Activated CD4-positive, alpha-beta T cell treated with anti-CD3 and anti-CD28 coated beads for 36 hours (primary cell): Measurements from ENCODE around the gene BLCAP. TPM values are rescaled to one million over a fixed set of nuclear protein-coding genes. Genes with fewer than 3 reads are reported as not detected.
A peak's percentile ranks its signal among the peaks of the same experiment; 100 is the strongest.

Source experiments
- ATAC-seq: fragments of 200-7000 bp; cut with Tn5 transposase; one replicate; pipeline ENCODE4 v1.10.0; 2021; ENCODE audit warnings: mild to moderate bottlenecking, moderate library complexity
- CTCF ChIA-PET: fragments of 350-600 bp; sonication (Branson Sonifier 250); formaldehyde crosslinking; loops from one replicate; lab custom pipeline; 2021; ENCODE audit warnings: antibody characterized with exemption; lab: Charles Lee
- POLR2A ChIA-PET: fragments of 350-600 bp; sonication (Branson Sonifier 250); formaldehyde crosslinking; loops from one replicate; lab custom pipeline; 2021; ENCODE audit warnings: antibody characterized with exemption, inconsistent platforms; lab: Charles Lee
- DNase-seq: peaks from one replicate; pipeline ENCODE4 v3.0.0-alpha.2; 2020
- H3K27ac Mint-ChIP-seq: one replicate; pipeline ENCODE4 v1.8.0; 2021; ENCODE audit warnings: mixed read lengths
- H3K27me3 Mint-ChIP-seq: one replicate; pipeline ENCODE4 v1.8.0; 2021; ENCODE audit warnings: mixed read lengths
- H3K36me3 Mint-ChIP-seq: one replicate; pipeline ENCODE4 v1.8.0; 2021; ENCODE audit warnings: low read depth, mixed read lengths
- H3K4me1 Mint-ChIP-seq: one replicate; pipeline ENCODE4 v1.8.0; 2021; ENCODE audit warnings: mixed read lengths
- H3K4me3 Mint-ChIP-seq: one replicate; pipeline ENCODE4 v1.8.0; 2021; ENCODE audit warnings: mild to moderate bottlenecking, moderate library complexity, mixed read lengths
- H3K9me3 Mint-ChIP-seq: one replicate; pipeline ENCODE4 v1.8.0; 2021; ENCODE audit warnings: low read depth, mixed read lengths
- intact Hi-C, 2 experiments: fragments of 100-400 bp; cut with DNase I in 1 of 2; cut with micrococcal nuclease in 1 of 2; formaldehyde crosslinking; loops; one replicate each; pipeline versions ENCODE4 v1.14.2 to v1.15.1; 2022 to 2024; cut with DNase I, micrococcal nuclease
- total RNA-seq, 2 experiments: library from RNA; stranded (reverse); gene quantifications; one replicate each; pipeline ENCODE4 v1.2.3, GENCODE V29; 2021

Gene BLCAP
- total RNA-seq, 2 experiments from 2014 or later = 17.7 to 18.6 TPM

- Mint-ChIP-seq H3K27me3 (peaks cover 33% of the 10 kb centered on the region), H3K4me1 (no peaks in the 10 kb centered on the region), H3K27ac (no peak overlapping the region), H3K4me3 (no peak overlapping the region), H3K9me3 (no peaks in the 10 kb centered on the region), H3K36me3 (no peaks in the 10 kb centered on the region)
- CTCF ChIA-PET = interaction anchor here (0.6 to 1.2 kb wide), 4 partner anchors 18 to 652 kb away, joined by 3 to 5 read pairs (median 4); no protein-coding TSS in a partner anchor
- POLR2A ChIA-PET = no interaction called here
- DNase-seq (no peak), ATAC-seq (no peak)
- intact Hi-C loops = loop anchor here (10.0 kb wide), 2 partner anchors 328 to 488 kb away; no protein-coding TSS in a partner anchor
Measured at GRCh38 chr20:37566590-37567330, 39.1 kb upstream of the BLCAP start.

GRCh38 chr20:37565134-37565811 is 37.6 kb upstream of the BLCAP start:
- DNase-seq (no peak), ATAC-seq (no peak)
- Mint-ChIP-seq H3K27me3 (peaks cover 37% of the 10 kb centered on the region), H3K4me1 (no peaks in the 10 kb centered on the region), H3K9me3 (no peaks in the 10 kb centered on the region), H3K4me3 (no peak overlapping the region), H3K36me3 (no peaks in the 10 kb centered on the region), H3K27ac (no peak overlapping the region)
- ChIA-PET POLR2A (no interaction called here), CTCF (interaction anchor here (0.6 to 2.4 kb wide), 10 partner anchors 11 to 659 kb away, joined by 3 to 6 read pairs (median 3); no protein-coding TSS in a partner anchor)
- intact Hi-C loops = loop anchor here (2.0 to 10.0 kb wide), 5 partner anchors 330 to 658 kb away; partner anchors contain the start of gene TGM2 (in 1 of the 2)

- H3K27me3 Mint-ChIP-seq = peaks cover 34% of the 10 kb centered on the region
- POLR2A ChIA-PET = interaction anchor here (0.7 kb wide), 1 partner anchor 430 kb away, joined by 3 read pairs; no protein-coding TSS in a partner anchor
- H3K9me3 Mint-ChIP-seq = no peaks in the 10 kb centered on the region
- ATAC-seq (peak; percentile 57), DNase-seq (peak; percentile 68)
- no peak overlapping the region for H3K27ac Mint-ChIP-seq
- no peak overlapping the region for H3K4me3 Mint-ChIP-seq
- intact Hi-C loops = loop anchor here (1.0 to 10.0 kb wide), 10 partner anchors 83 to 792 kb away; partner anchors contain the start of genes TGM2 (in 1 of the 2) and VSTM2L (in 1 of the 2)
- CTCF ChIA-PET = interaction anchor here (0.6 to 2.4 kb wide), 14 partner anchors 10 to 660 kb away, joined by 3 to 6 read pairs (median 3); no protein-coding TSS in a partner anchor
- H3K36me3 Mint-ChIP-seq = no peaks in the 10 kb centered on the region
- H3K4me1 Mint-ChIP-seq = no peaks in the 10 kb centered on the region
Measured at GRCh38 chr20:37564388-37565133, 36.9 kb upstream of the BLCAP start.

GRCh38 chr20:37564016-37564387 is 36.3 kb upstream of the BLCAP start:
- CTCF ChIA-PET = interaction anchor here (0.6 to 2.4 kb wide), 8 partner anchors 10 to 657 kb away, joined by 3 to 6 read pairs (median 4); no protein-coding TSS in a partner anchor

GRCh38 chr20:37562695-37563480 is 35.2 kb upstream of the BLCAP start:
- ChIA-PET CTCF (interaction anchor here (0.6 to 2.4 kb wide), 7 partner anchors 8 to 658 kb away, joined by 3 to 6 read pairs (median 3); partner anchors contain the start of gene NNAT), POLR2A (no interaction called here)
- intact Hi-C loops = loop anchor here (5.0 to 10.0 kb wide), 4 partner anchors 84 to 492 kb away; partner anchors contain the start of gene VSTM2L (in 1 of the 2)

More at GRCh38 chr20:37564016-37564387, 36.3 kb upstream of the BLCAP start:
- Mint-ChIP-seq H3K36me3 (no peaks in the 10 kb centered on the region), H3K9me3 (no peaks in the 10 kb centered on the region), H3K27me3 (peaks cover 32% of the 10 kb centered on the region), H3K4me3 (no peak overlapping the region), H3K27ac (no peak overlapping the region), H3K4me1 (no peaks in the 10 kb centered on the region)
- no peak for DNase-seq
- intact Hi-C loops = loop anchor here (1.0 to 10.0 kb wide), 10 partner anchors 83 to 792 kb away; partner anchors contain the start of genes TGM2 (in 1 of the 2) and VSTM2L (in 1 of the 2)
- POLR2A ChIA-PET = interaction anchor here (0.7 kb wide), 1 partner anchor 430 kb away, joined by 3 read pairs; no protein-coding TSS in a partner anchor
- ATAC-seq = no peak

GRCh38 chr20:37560629-37561028 is 33.0 kb upstream of the BLCAP start:
- intact Hi-C loops = loop anchor here (5.0 to 10.0 kb wide), 4 partner anchors 87 to 494 kb away; partner anchors contain the start of gene VSTM2L (in 1 of the 2)
- no peaks in the 10 kb centered on the region for H3K4me1 Mint-ChIP-seq
- peaks cover 24% of the 10 kb centered on the region for H3K27me3 Mint-ChIP-seq
- ATAC-seq (no peak), DNase-seq (no peak)
- ChIA-PET POLR2A (no interaction called here), CTCF (no interaction called here)
- H3K27ac Mint-ChIP-seq = no peak overlapping the region
- no peaks in the 10 kb centered on the region for H3K9me3 Mint-ChIP-seq
- no peaks in the 10 kb centered on the region for H3K36me3 Mint-ChIP-seq
- H3K4me3 Mint-ChIP-seq = no peak overlapping the region

More at GRCh38 chr20:37562695-37563480, 35.2 kb upstream of the BLCAP start:
- peaks cover 25% of the 10 kb centered on the region for H3K27me3 Mint-ChIP-seq
- no peak for ATAC-seq
- no peaks in the 10 kb centered on the region for H3K36me3 Mint-ChIP-seq
- no peaks in the 10 kb centered on the region for H3K9me3 Mint-ChIP-seq
- H3K4me3 Mint-ChIP-seq = no peak overlapping the region
- DNase-seq = no peak
- no peak overlapping the region for H3K27ac Mint-ChIP-seq
- no peaks in the 10 kb centered on the region for H3K4me1 Mint-ChIP-seq

- peaks cover 19% of the 10 kb centered on the region for H3K27me3 Mint-ChIP-seq
- intact Hi-C loops = loop anchor here (5.0 to 10.0 kb wide), 4 partner anchors 88 to 495 kb away; partner anchors contain the start of gene VSTM2L (in 1 of the 2)
Measured at GRCh38 chr20:37559312-37560027, 31.8 kb upstream of the BLCAP start.

GRCh38 chr20:37558779-37559178 is 31.1 kb upstream of the BLCAP start:
- CTCF ChIA-PET = interaction anchor here (0.6 to 1.5 kb wide), 3 partner anchors 23 to 836 kb away, joined by 3 read pairs; no protein-coding TSS in a partner anchor
- ATAC-seq = no peak
- H3K27ac Mint-ChIP-seq = no peak overlapping the region
- H3K36me3 Mint-ChIP-seq = no peaks in the 10 kb centered on the region
- no peaks in the 10 kb centered on the region for H3K9me3 Mint-ChIP-seq
- intact Hi-C loops = no loop called here
- DNase-seq = no peak
- POLR2A ChIA-PET = no interaction called here
- H3K27me3 Mint-ChIP-seq = peaks cover 20% of the 10 kb centered on the region
- H3K4me1 Mint-ChIP-seq = no peaks in the 10 kb centered on the region
- H3K4me3 Mint-ChIP-seq = no peak overlapping the region

More at GRCh38 chr20:37559312-37560027, 31.8 kb upstream of the BLCAP start:
- Mint-ChIP-seq H3K27ac (no peak overlapping the region), H3K4me1 (no peaks in the 10 kb centered on the region), H3K9me3 (no peaks in the 10 kb centered on the region), H3K36me3 (no peaks in the 10 kb centered on the region), H3K4me3 (no peak overlapping the region)
- no peak for DNase-seq
- ATAC-seq = no peak
- CTCF ChIA-PET = interaction anchor here (0.6 to 1.5 kb wide), 3 partner anchors 23 to 835 kb away, joined by 3 read pairs; no protein-coding TSS in a partner anchor
- POLR2A ChIA-PET = no interaction called here

- ChIA-PET CTCF (no interaction called here), POLR2A (no interaction called here)
- H3K4me3 Mint-ChIP-seq = no peak overlapping the region
- H3K36me3 Mint-ChIP-seq = no peaks in the 10 kb centered on the region
- no peaks in the 10 kb centered on the region for H3K4me1 Mint-ChIP-seq
- ATAC-seq (no peak), DNase-seq (no peak)
- no peaks in the 10 kb centered on the region for H3K9me3 Mint-ChIP-seq
- H3K27me3 Mint-ChIP-seq = peaks cover 17% of the 10 kb centered on the region
- intact Hi-C loops = no loop called here
- no peak overlapping the region for H3K27ac Mint-ChIP-seq
Measured at GRCh38 chr20:37558306-37558705, 30.6 kb upstream of the BLCAP start.
